Natural killer cell (primary cell): Measurements from ENCODE around the gene RAPGEF2. TPM values are rescaled to one million over a fixed set of nuclear protein-coding genes. Genes with fewer than 3 reads are reported as not detected.

Source experiments
- ATAC-seq, 3 donors: fragments of 150-1000 bp in 2 of 3; fragments of 200-7000 bp in 1 of 3; cut with Tn5 transposase; 1 replicate in 1 of 3; 2 replicates in 2 of 3; pipeline ENCODE4 v1.10.0; 2021; ENCODE audit warnings: mild to moderate bottlenecking in 2 of 3, moderate library complexity in 2 of 3
- DNase-seq, 2 donors: peaks; one replicate each; pipeline versions ENCODE4 v3.0.0 to v3.0.0-alpha.2; 2013 to 2021; ENCODE audit warnings: mixed read lengths in 1 of 2
- H3K27ac ChIP-seq: one replicate; pipeline ENCODE4 v1.5.1; 2013; ENCODE audit warnings: mild to moderate bottlenecking, low read length
- H3K27me3 ChIP-seq: one replicate; pipeline ENCODE4 v1.6.1; 2013; ENCODE audit warnings: low read length; ENCODE audit not compliant: control insufficient read depth, insufficient read depth
- H3K36me3 ChIP-seq: one replicate; pipeline ENCODE4 v1.6.1; 2013; ENCODE audit warnings: low read length; ENCODE audit not compliant: control insufficient read depth, insufficient read depth
- H3K4me1 ChIP-seq: one replicate; pipeline ENCODE4 v1.6.1; 2013; ENCODE audit warnings: low read length; ENCODE audit not compliant: control insufficient read depth, insufficient read depth
- H3K4me3 ChIP-seq: one replicate; pipeline ENCODE4 v1.5.1; 2013; ENCODE audit warnings: low read length
- H3K9me3 ChIP-seq: one replicate; pipeline ENCODE4 v1.6.1; 2013; ENCODE audit warnings: low read length; ENCODE audit not compliant: control insufficient read depth, insufficient read depth
- H3K27ac Mint-ChIP-seq, 2 donors: one replicate each; pipeline ENCODE4 v1.8.0; 2022; ENCODE audit warnings: mild to moderate bottlenecking in 2 of 2, mixed read lengths in 2 of 2, moderate library complexity in 1 of 2
- H3K27me3 Mint-ChIP-seq, 2 donors: one replicate each; pipeline ENCODE4 v1.8.0; 2022; ENCODE audit warnings: low read depth in 2 of 2, mixed read lengths in 2 of 2
- H3K36me3 Mint-ChIP-seq: one replicate; pipeline ENCODE4 v1.8.0; 2022; ENCODE audit warnings: mixed read lengths
- H3K4me1 Mint-ChIP-seq, 2 donors: one replicate each; pipeline ENCODE4 v1.8.0; 2022; ENCODE audit warnings: mixed read lengths in 2 of 2
- H3K4me3 Mint-ChIP-seq: one replicate; pipeline ENCODE4 v1.8.0; 2022; ENCODE audit warnings: mild to moderate bottlenecking, moderate library complexity, mixed read lengths
- H3K9me3 Mint-ChIP-seq, 2 donors: one replicate each; pipeline ENCODE4 v1.8.0; 2022; ENCODE audit warnings: mixed read lengths in 2 of 2
- WGBS: methylation state at CpG from one replicate; pipeline ENCODE4 v1.1.7; 2013; ENCODE audit warnings: missing lambda C conversion rate; ENCODE audit not compliant: insufficient coverage; 5-methylcytosine and 5-hydroxymethylcytosine counted together
- intact Hi-C: fragments of 100-400 bp; cut with micrococcal nuclease; formaldehyde crosslinking; loops from one replicate; pipeline ENCODE4 v1.14.2; 2022
- total RNA-seq, 4 donors: library from RNA; stranded (reverse); fragments of 120-200 nt in 1 of 4; gene quantifications; one replicate each; pipeline versions ENCODE4 v1.2.3 to v1.2.4, GENCODE V29; 2013 to 2022
- TF ChIP-seq, protein P1 (sequence below): fragments of 200-600 bp; IDR thresholded peaks from one replicate; pipeline ENCODE4 v1.8.0; 2022; ENCODE audit warnings: antibody characterized with exemption

The RAPGEF2 gene
- total RNA-seq, 3 donors from 2014 or later (not counting 1 experiment from before 2014, with no cell fraction given): 21.9 to 55.6 (median 27.6) TPM

DNA sequence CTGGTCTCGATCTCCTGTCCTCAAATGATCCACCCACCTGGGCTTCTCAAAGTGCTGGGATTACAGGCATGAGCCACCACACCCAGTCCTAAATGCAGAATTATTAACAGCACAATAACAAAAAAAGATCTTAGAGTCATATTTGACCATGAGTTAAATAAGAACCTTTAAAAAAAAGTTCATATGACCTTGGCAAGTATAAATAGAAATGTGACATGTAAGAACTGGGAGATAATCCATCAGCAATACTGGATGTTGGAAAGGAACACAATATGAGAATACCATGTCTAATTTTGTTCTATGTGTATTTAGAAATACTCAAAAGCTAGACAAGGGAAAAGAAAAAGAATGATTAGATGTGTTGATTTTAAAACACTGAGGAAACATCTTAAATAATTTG is 231.6 kb downstream of the RAPGEF2 start:
- Mint-ChIP-seq H3K27ac (no peak overlapping the region), H3K27me3 (no peaks in the 10 kb centered on the region), H3K36me3 (peaks cover 14% of the 10 kb centered on the region), H3K9me3 (no peaks in the 10 kb centered on the region), H3K4me3 (no peak overlapping the region), H3K4me1 (no peaks in the 10 kb centered on the region)
- no peaks in the 10 kb centered on the region for H3K4me1 ChIP-seq
- H3K4me3 ChIP-seq: no peak overlapping the region
- peaks cover 13% of the 10 kb centered on the region for H3K36me3 ChIP-seq
- no peaks in the 10 kb centered on the region for H3K9me3 ChIP-seq
- TF ChIP-seq, protein P1, sequence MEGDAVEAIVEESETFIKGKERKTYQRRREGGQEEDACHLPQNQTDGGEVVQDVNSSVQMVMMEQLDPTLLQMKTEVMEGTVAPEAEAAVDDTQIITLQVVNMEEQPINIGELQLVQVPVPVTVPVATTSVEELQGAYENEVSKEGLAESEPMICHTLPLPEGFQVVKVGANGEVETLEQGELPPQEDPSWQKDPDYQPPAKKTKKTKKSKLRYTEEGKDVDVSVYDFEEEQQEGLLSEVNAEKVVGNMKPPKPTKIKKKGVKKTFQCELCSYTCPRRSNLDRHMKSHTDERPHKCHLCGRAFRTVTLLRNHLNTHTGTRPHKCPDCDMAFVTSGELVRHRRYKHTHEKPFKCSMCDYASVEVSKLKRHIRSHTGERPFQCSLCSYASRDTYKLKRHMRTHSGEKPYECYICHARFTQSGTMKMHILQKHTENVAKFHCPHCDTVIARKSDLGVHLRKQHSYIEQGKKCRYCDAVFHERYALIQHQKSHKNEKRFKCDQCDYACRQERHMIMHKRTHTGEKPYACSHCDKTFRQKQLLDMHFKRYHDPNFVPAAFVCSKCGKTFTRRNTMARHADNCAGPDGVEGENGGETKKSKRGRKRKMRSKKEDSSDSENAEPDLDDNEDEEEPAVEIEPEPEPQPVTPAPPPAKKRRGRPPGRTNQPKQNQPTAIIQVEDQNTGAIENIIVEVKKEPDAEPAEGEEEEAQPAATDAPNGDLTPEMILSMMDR: no peak
- DNase-seq: no peak
- no peaks in the 10 kb centered on the region for H3K27me3 ChIP-seq
- 100% methylated on average over 1 of the region's 1 CpG for WGBS
- intact Hi-C loops: no loop called here
- no peak for ATAC-seq
- H3K27ac ChIP-seq: no peak overlapping the region

GRCh38 chr4:159337041-159337440 is 234.2 kb downstream of the RAPGEF2 start:
- Histone ChIP-seq H3K9me3 (no peaks in the 10 kb centered on the region), H3K4me1 (no peaks in the 10 kb centered on the region), H3K36me3 (peaks cover 16% of the 10 kb centered on the region), H3K27me3 (no peaks in the 10 kb centered on the region), H3K27ac (no peak overlapping the region), H3K4me3 (no peak overlapping the region)
- Mint-ChIP-seq H3K27ac (no peak overlapping the region), H3K27me3 (no peaks in the 10 kb centered on the region), H3K4me3 (no peak overlapping the region), H3K4me1 (no peaks in the 10 kb centered on the region), H3K36me3 (peaks cover 27% of the 10 kb centered on the region), H3K9me3 (no peaks in the 10 kb centered on the region)
- DNase-seq (no peak), ATAC-seq (no peak)
- 100% methylated on average over 1 of the region's 2 CpGs for WGBS
- intact Hi-C loops: no loop called here
- TF ChIP-seq, protein P1: no peak

DNA sequence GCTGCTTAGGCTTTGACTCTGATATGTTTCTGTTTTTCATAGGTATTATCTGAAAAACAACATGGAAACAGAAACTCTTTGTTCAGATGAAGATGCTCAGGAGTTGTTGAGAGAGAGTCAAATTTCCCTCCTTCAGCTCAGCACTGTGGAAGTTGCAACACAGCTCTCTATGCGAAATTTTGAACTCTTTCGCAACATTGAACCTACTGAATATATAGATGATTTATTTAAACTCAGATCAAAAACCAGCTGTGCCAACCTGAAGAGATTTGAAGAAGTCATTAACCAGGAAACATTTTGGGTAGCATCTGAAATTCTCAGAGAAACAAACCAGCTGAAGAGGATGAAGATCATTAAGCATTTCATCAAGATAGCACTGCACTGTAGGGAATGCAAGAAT is 238.6 kb downstream of the RAPGEF2 start:
- Mint-ChIP-seq H3K4me3 (no peak overlapping the region), H3K9me3 (no peaks in the 10 kb centered on the region), H3K27me3 (no peaks in the 10 kb centered on the region), H3K36me3 (peaks cover 39% of the 10 kb centered on the region), H3K27ac (no peak overlapping the region), H3K4me1 (no peaks in the 10 kb centered on the region)
- Histone ChIP-seq H3K36me3 (peaks cover 20% of the 10 kb centered on the region), H3K27me3 (no peaks in the 10 kb centered on the region), H3K4me1 (no peaks in the 10 kb centered on the region), H3K4me3 (no peak overlapping the region), H3K27ac (no peak overlapping the region), H3K9me3 (no peaks in the 10 kb centered on the region)
- intact Hi-C loops: no loop called here
- ATAC-seq (no peak), DNase-seq (no peak)
- TF ChIP-seq, protein P1: no peak
- WGBS: no CpG with 5 or more reads among the region's 2 CpGs

- WGBS: no CpG with 5 or more reads among the region's 3 CpGs
- Mint-ChIP-seq H3K4me1 (no peaks in the 10 kb centered on the region), H3K4me3 (no peak overlapping the region), H3K27ac (no peak overlapping the region), H3K9me3 (no peaks in the 10 kb centered on the region), H3K27me3 (no peaks in the 10 kb centered on the region), H3K36me3 (peaks cover 39% of the 10 kb centered on the region)
- intact Hi-C loops: no loop called here
- H3K4me1 ChIP-seq: no peaks in the 10 kb centered on the region
- DNase-seq (no peak), ATAC-seq (no peak)
- H3K4me3 ChIP-seq: no peak overlapping the region
- H3K27me3 ChIP-seq: no peaks in the 10 kb centered on the region
- no peak overlapping the region for H3K27ac ChIP-seq
- no peaks in the 10 kb centered on the region for H3K9me3 ChIP-seq
- TF ChIP-seq, protein P1: no peak
- peaks cover 25% of the 10 kb centered on the region for H3K36me3 ChIP-seq
Observed at GRCh38 chr4:159342374-159342773, 239.5 kb downstream of the RAPGEF2 start.
